CD4-positive, CD25-positive, alpha-beta regulatory T cell (primary cell): ENCODE measurements around the gene CREM. TPM values are rescaled to one million over a fixed set of nuclear protein-coding genes. Genes with fewer than 3 reads are reported as not detected.

ENCODE experiments used
- ATAC-seq, 2 donors: fragments of 150-1000 bp; cut with Tn5 transposase; one replicate each; pipeline ENCODE4 v1.10.0; 2021; ENCODE audit warnings: low read depth in 2 of 2, moderate number of reproducible peaks in 2 of 2, moderate library complexity in 1 of 2
- DNase-seq, 3 donors: peaks; one replicate each; pipeline versions ENCODE4 v3.0.0 to v3.0.0-alpha.2; 2012 to 2022; ENCODE audit warnings: mixed read lengths in 1 of 3
- H3K27ac ChIP-seq: one replicate; pipeline ENCODE4 v1.7.0; 2013; ENCODE audit warnings: mild to moderate bottlenecking, low read length; ENCODE audit not compliant: insufficient read depth, poor library complexity, severe bottlenecking
- H3K27me3 ChIP-seq: one replicate; pipeline ENCODE4 v1.7.0; 2013; ENCODE audit warnings: low read length; ENCODE audit not compliant: control insufficient read depth, insufficient read depth
- H3K36me3 ChIP-seq: one replicate; pipeline ENCODE4 v1.7.0; 2013; ENCODE audit warnings: mild to moderate bottlenecking, low read length, moderate library complexity; ENCODE audit not compliant: control insufficient read depth, insufficient read depth
- H3K4me1 ChIP-seq: 2 replicates; pipeline ENCODE4 v1.7.0; 2013; ENCODE audit warnings: mild to moderate bottlenecking, low read length; ENCODE audit not compliant: insufficient read depth, control insufficient read depth, poor library complexity, severe bottlenecking
- H3K4me3 ChIP-seq: one replicate; pipeline ENCODE4 v1.7.0; 2013; ENCODE audit warnings: low read depth, mild to moderate bottlenecking, low read length, moderate library complexity
- H3K9me3 ChIP-seq, 2 experiments: 1 replicate in 1 of 2; 2 replicates in 1 of 2; pipeline ENCODE4 v1.7.0; 2013; ENCODE audit warnings: low read length in 2 of 2, mild to moderate bottlenecking in 1 of 2, moderate library complexity in 1 of 2; ENCODE audit not compliant: control insufficient read depth in 2 of 2
- H3K27ac Mint-ChIP-seq, 3 donors: one replicate each; pipeline ENCODE4 v1.8.0; 2020 to 2022; ENCODE audit warnings: mild to moderate bottlenecking in 3 of 3, mixed read lengths in 3 of 3, moderate library complexity in 2 of 3
- H3K27me3 Mint-ChIP-seq: one replicate; pipeline ENCODE4 v1.8.0; 2022; ENCODE audit warnings: mild to moderate bottlenecking, mixed read lengths
- H3K36me3 Mint-ChIP-seq: one replicate; pipeline ENCODE4 v1.8.0; 2020; ENCODE audit warnings: mixed read lengths
- H3K4me1 Mint-ChIP-seq, 4 donors: one replicate each; pipeline ENCODE4 v1.8.0; 2020 to 2022; ENCODE audit warnings: mixed read lengths in 4 of 4, mild to moderate bottlenecking in 1 of 4
- H3K4me3 Mint-ChIP-seq, 4 donors: one replicate each; pipeline ENCODE4 v1.8.0; 2020 to 2022; ENCODE audit warnings: mild to moderate bottlenecking in 4 of 4, mixed read lengths in 4 of 4, moderate library complexity in 3 of 4
- H3K9me3 Mint-ChIP-seq, 7 donors: one replicate each; pipeline ENCODE4 v1.8.0; 2020 to 2022; ENCODE audit warnings: mixed read lengths in 7 of 7, mild to moderate bottlenecking in 3 of 7, moderate library complexity in 2 of 7
- polyA plus RNA-seq, 4 donors: library from polyadenylated mRNA; unstranded; fragments of 300-500 nt; fragmentation: Illumina TruSeq; gene quantifications; one replicate each; pipeline ENCODE4 v1.2.3, GENCODE V29; 2021
- total RNA-seq: library from RNA; stranded (reverse); gene quantifications from one replicate; pipeline ENCODE4 v1.2.3, GENCODE V29; 2022

The CREM gene
- total and polyA plus RNA-seq, 5 donors from 2014 or later = 24.6 to 121 (median 30.2) TPM

- peaks cover 24 to 36% (median 30%) of the 10 kb centered on the region in 4 donors for H3K4me1 Mint-ChIP-seq
Measured at GRCh38 chr10:35206274-35206673, 79.6 kb downstream of the CREM start.

GRCh38 chr10:35208536-35208935 is 81.9 kb downstream of the CREM start:
- peaks cover 3% of the 10 kb centered on the region for H3K36me3 ChIP-seq
- H3K27me3 ChIP-seq = no peaks in the 10 kb centered on the region
- no peaks in the 10 kb centered on the region for H3K9me3 ChIP-seq
- H3K27ac ChIP-seq = peak overlapping the region; percentile 81
- peaks cover 11% of the 10 kb centered on the region for H3K4me1 ChIP-seq
- Mint-ChIP-seq H3K4me3 (peak overlapping the region; percentile 16 to 81 (median 72)), H3K4me1 (peaks cover 17 to 24% (median 22%) of the 10 kb centered on the region in 4 donors), H3K27ac (peak overlapping the region; percentile 45 to 96 (median 90)), H3K27me3 (no peaks in the 10 kb centered on the region), H3K9me3 (no peaks in the 10 kb centered on the region), H3K36me3 (peaks cover 10% of the 10 kb centered on the region)
- ATAC-seq = peak; percentile 53 to 67
- H3K4me3 ChIP-seq = peak overlapping the region; percentile 85
- DNase-seq = peak in 2 of 3 donors; percentile 12 to 93

More at GRCh38 chr10:35206274-35206673, 79.6 kb downstream of the CREM start:
- Histone ChIP-seq H3K36me3 (peaks cover under 1% of the 10 kb centered on the region), H3K9me3 (no peaks in the 10 kb centered on the region), H3K4me1 (peaks cover 11% of the 10 kb centered on the region), H3K27ac (no peak overlapping the region), H3K27me3 (no peaks in the 10 kb centered on the region), H3K4me3 (no peak overlapping the region)
- H3K4me3 Mint-ChIP-seq = no peak overlapping the region
- peak overlapping the region in 1 of 3 donors; percentile 12 for H3K27ac Mint-ChIP-seq
- H3K27me3 Mint-ChIP-seq = no peaks in the 10 kb centered on the region
- H3K36me3 Mint-ChIP-seq = peaks cover 8% of the 10 kb centered on the region
- no peaks in the 10 kb centered on the region for H3K9me3 Mint-ChIP-seq
- DNase-seq = no peak
- no peak for ATAC-seq

GRCh38 chr10:35208949-35209613 is 82.4 kb downstream of the CREM start:
- peaks cover 17 to 21% (median 20%) of the 10 kb centered on the region in 4 donors for H3K4me1 Mint-ChIP-seq

GRCh38 chr10:35210961-35211360 is 84.3 kb downstream of the CREM start:
- Mint-ChIP-seq H3K27me3 (no peaks in the 10 kb centered on the region), H3K4me1 (peaks cover 17 to 21% (median 19%) of the 10 kb centered on the region in 4 donors)
- no peak for DNase-seq

More at GRCh38 chr10:35208949-35209613, 82.4 kb downstream of the CREM start:
- Mint-ChIP-seq H3K27me3 (no peaks in the 10 kb centered on the region), H3K9me3 (no peaks in the 10 kb centered on the region), H3K27ac (peak overlapping the region; percentile 45 to 96 (median 90)), H3K36me3 (peaks cover 10% of the 10 kb centered on the region), H3K4me3 (peak overlapping the region; percentile 16 to 81 (median 72))
- Histone ChIP-seq H3K9me3 (no peaks in the 10 kb centered on the region), H3K27me3 (no peaks in the 10 kb centered on the region), H3K36me3 (peaks cover 3% of the 10 kb centered on the region), H3K4me3 (peak overlapping the region; percentile 85), H3K27ac (peak overlapping the region; percentile 81), H3K4me1 (peaks cover 11% of the 10 kb centered on the region)
- DNase-seq (no peak), ATAC-seq (no peak)

GRCh38 chr10:35211390-35211789 is 84.7 kb downstream of the CREM start:
- Histone ChIP-seq H3K36me3 (peaks cover 3% of the 10 kb centered on the region), H3K4me1 (peaks cover 11% of the 10 kb centered on the region), H3K4me3 (no peak overlapping the region), H3K27ac (no peak overlapping the region), H3K9me3 (no peaks in the 10 kb centered on the region), H3K27me3 (no peaks in the 10 kb centered on the region)
- DNase-seq (no peak), ATAC-seq (no peak)
- Mint-ChIP-seq H3K27me3 (no peaks in the 10 kb centered on the region), H3K36me3 (peaks cover 10% of the 10 kb centered on the region), H3K4me3 (no peak overlapping the region), H3K9me3 (no peaks in the 10 kb centered on the region), H3K27ac (peak overlapping the region in 2 of 3 donors; percentile 16 to 90), H3K4me1 (peaks cover 17 to 21% (median 19%) of the 10 kb centered on the region in 4 donors)

More at GRCh38 chr10:35210961-35211360, 84.3 kb downstream of the CREM start:
- Histone ChIP-seq H3K4me1 (peaks cover 11% of the 10 kb centered on the region), H3K36me3 (peaks cover 3% of the 10 kb centered on the region), H3K27me3 (no peaks in the 10 kb centered on the region), H3K4me3 (no peak overlapping the region), H3K27ac (no peak overlapping the region), H3K9me3 (no peaks in the 10 kb centered on the region)
- Mint-ChIP-seq H3K36me3 (peaks cover 10% of the 10 kb centered on the region), H3K27ac (peak overlapping the region in 2 of 3 donors; percentile 16 to 90), H3K4me3 (peak overlapping the region in 1 of 4 donors; percentile 43), H3K9me3 (no peaks in the 10 kb centered on the region)
- ATAC-seq = no peak

- H3K36me3 ChIP-seq = peaks cover 3% of the 10 kb centered on the region
- H3K27me3 ChIP-seq = no peaks in the 10 kb centered on the region
- DNase-seq (no peak), ATAC-seq (no peak)
- no peaks in the 10 kb centered on the region for H3K9me3 ChIP-seq
- H3K36me3 Mint-ChIP-seq = peaks cover 7% of the 10 kb centered on the region
- H3K4me1 Mint-ChIP-seq = peaks cover 16 to 19% (median 18%) of the 10 kb centered on the region in 4 donors
- no peak overlapping the region for H3K27ac ChIP-seq
- H3K27me3 Mint-ChIP-seq = no peaks in the 10 kb centered on the region
- H3K4me1 ChIP-seq = peaks cover 11% of the 10 kb centered on the region
- no peak overlapping the region for H3K27ac Mint-ChIP-seq
- H3K9me3 Mint-ChIP-seq = no peaks in the 10 kb centered on the region
- H3K4me3 ChIP-seq = no peak overlapping the region
- H3K4me3 Mint-ChIP-seq = no peak overlapping the region
Measured at GRCh38 chr10:35212856-35213255, 86.2 kb downstream of the CREM start.

- ATAC-seq (no peak), DNase-seq (no peak)
- Histone ChIP-seq H3K4me1 (peaks cover 11% of the 10 kb centered on the region), H3K36me3 (peaks cover 3% of the 10 kb centered on the region), H3K27ac (no peak overlapping the region), H3K9me3 (no peaks in the 10 kb centered on the region), H3K4me3 (no peak overlapping the region), H3K27me3 (no peaks in the 10 kb centered on the region)
- H3K27ac Mint-ChIP-seq = peak overlapping the region in 2 of 3 donors; percentile 27 to 28
- H3K27me3 Mint-ChIP-seq = peaks cover 6% of the 10 kb centered on the region
- no peaks in the 10 kb centered on the region for H3K9me3 Mint-ChIP-seq
- H3K4me1 Mint-ChIP-seq = peaks cover 19 to 21% (median 20%) of the 10 kb centered on the region in 4 donors
- no peak overlapping the region for H3K4me3 Mint-ChIP-seq
- H3K36me3 Mint-ChIP-seq = peaks cover 7% of the 10 kb centered on the region
Measured at GRCh38 chr10:35213699-35214098, 87.1 kb downstream of the CREM start.
